K562 (cell line): ENCODE results near the gene C1orf174. TPM values are rescaled to one million over a fixed set of nuclear protein-coding genes. Genes with fewer than 3 reads are reported as not detected.

Source experiments
- ATAC-seq: fragments of 200-7000 bp; cut with Tn5 transposase; 3 replicates; pipeline ENCODE4 v1.9.1; 2020; ENCODE audit warnings: moderate library complexity
- BruUV-seq: library from RNA; stranded (reverse); fragments of 400-500 nt; replicated peaks from 2 replicates; lab custom pipeline; 2021; lab: Mats Ljungman, UMichigan
- CTCF ChIA-PET: fragments of 300-600 bp; formaldehyde crosslinking; extraction: SDS; loops from one replicate; lab custom pipeline; 2021; ENCODE audit warnings: low intra/inter-chr PET ratio; lab: Yijun Ruan, JAX
- POLR2A ChIA-PET: fragments of 300-600, 350-650 bp; sonication (Branson Sonifier 250); formaldehyde crosslinking; extraction: SDS; loops from one replicate; lab custom pipeline; 2021; ENCODE audit warnings: antibody characterized with exemption, inconsistent platforms; lab: Yijun Ruan, JAX
- DNase-seq, 4 experiments: peaks; one replicate each; pipeline versions ENCODE4 v3.0.0 to v3.0.0-alpha.2; 2011 to 2018; ENCODE audit warnings: low spot score in 3 of 4, mixed read lengths in 3 of 4; ENCODE audit errors: extremely low read depth in 1 of 4
- FAIRE-seq: peaks from 2 replicates; lab custom pipeline; 2011; peaks lifted over from hg19 to GRCh38; lab: Jason Lieb, UNC
- H2AFZ ChIP-seq: 2 replicates; pipeline ENCODE4 v1.6.0; 2011; ENCODE audit warnings: low read depth, low read length, control low read depth, inconsistent platforms
- H3K27ac ChIP-seq: fragments of 200-600 bp; 3 replicates; pipeline ENCODE4 v1.8.0; 2011; ENCODE audit warnings: low read depth, mild to moderate bottlenecking, control low read depth, inconsistent platforms, low read length, moderate library complexity, mixed read lengths; ENCODE audit errors: extremely low read depth
- H3K27me3 ChIP-seq, 2 experiments: fragments of 300-600 bp in 1 of 2; 2 replicates in 1 of 2; 3 replicates in 1 of 2; pipeline versions ENCODE4 v1.6.0 to v1.8.0; 2011; ENCODE audit warnings: inconsistent platforms in 2 of 2, low read length in 2 of 2, mild to moderate bottlenecking in 1 of 2, mixed read lengths in 1 of 2, moderate library complexity in 1 of 2; ENCODE audit not compliant: control insufficient read depth in 2 of 2, insufficient read depth in 2 of 2
- H3K36me3 ChIP-seq: fragments of 300-600 bp; 3 replicates; pipeline ENCODE4 v1.8.0; 2011; ENCODE audit warnings: mild to moderate bottlenecking, low read length, inconsistent platforms; ENCODE audit not compliant: control insufficient read depth, insufficient read depth
- H3K4me1 ChIP-seq, 2 experiments: fragments of 200-600 bp in 1 of 2; replicated peaks in 1 of 2; 2 replicates in 1 of 2; 3 replicates in 1 of 2; pipeline versions ENCODE4 v1.5.1 to v1.8.0; 2011; ENCODE audit warnings: inconsistent platforms in 2 of 2, low read length in 2 of 2, mild to moderate bottlenecking in 1 of 2, mixed read lengths in 1 of 2, moderate library complexity in 1 of 2; ENCODE audit not compliant: control insufficient read depth in 2 of 2, insufficient read depth in 2 of 2
- H3K4me2 ChIP-seq: 2 replicates; pipeline ENCODE4 v1.6.1; 2011; ENCODE audit warnings: low read length, control low read depth, inconsistent platforms, mixed read lengths; ENCODE audit not compliant: insufficient read depth
- H3K4me3 ChIP-seq: fragments of 200-600 bp; sonication (generic), shearing (Covaris generic); 2 replicates; pipeline ENCODE4 v1.5.1; 2016; ENCODE audit warnings: control low read depth, inconsistent platforms
- H3K79me2 ChIP-seq: fragments of 200-600 bp; 3 replicates; pipeline ENCODE4 v1.8.0; 2011; ENCODE audit warnings: low read length, inconsistent platforms; ENCODE audit not compliant: control insufficient read depth, insufficient read depth
- H3K9ac ChIP-seq, 2 experiments: 2 replicates each; pipeline versions ENCODE4 v1.6.0 to v1.6.1; 2011; ENCODE audit warnings: low read depth in 2 of 2, low read length in 2 of 2, control low read depth in 1 of 2, inconsistent platforms in 1 of 2, mild to moderate bottlenecking in 1 of 2, mixed read lengths in 1 of 2; ENCODE audit not compliant: insufficient read depth in 1 of 2
- H3K9me1 ChIP-seq: one replicate; pipeline ENCODE4 v1.6.0; 2011; ENCODE audit warnings: inconsistent platforms, mild to moderate bottlenecking, low read length, moderate library complexity; ENCODE audit not compliant: control insufficient read depth, insufficient read depth
- H3K9me3 ChIP-seq: replicated peaks from 2 replicates; pipeline ENCODE4 v1.5.1; 2011; ENCODE audit warnings: low read depth, low read length, inconsistent platforms; ENCODE audit not compliant: control insufficient read depth, insufficient read depth
- H4K20me1 ChIP-seq: replicated peaks from 2 replicates; pipeline ENCODE4 v1.6.1; 2011; ENCODE audit warnings: low read length, inconsistent platforms, mixed read lengths; ENCODE audit not compliant: control insufficient read depth, insufficient read depth
- CXXC5 ChIP-seq: fragments of 250-450 bp; sonication (Bioruptor Pico); IDR thresholded peaks from 2 replicates; pipeline ENCODE4 v1.8.0; 2022; ENCODE audit warnings: inconsistent platforms, mild to moderate bottlenecking, moderate library complexity
- FOXM1 ChIP-seq, 2 experiments: fragments of 450-650 bp in 1 of 2; sonication (generic) in 1 of 2; formaldehyde crosslinking in 1 of 2; IDR thresholded peaks; 2 replicates each; pipeline versions ENCODE4 v1.6.1 to v1.9.0; 2017 to 2022; ENCODE audit warnings: low read depth in 2 of 2, mild to moderate bottlenecking in 2 of 2, missing genetic modification reagents in 1 of 2, moderate library complexity in 1 of 2
- MCM2 ChIP-seq: fragments of 450-650 bp; IDR thresholded peaks from 2 replicates; pipeline ENCODE4 v1.6.1; 2017; ENCODE audit warnings: low read depth, mild to moderate bottlenecking
- NEUROD1 ChIP-seq: fragments of 150-350 bp; IDR thresholded peaks from 2 replicates; pipeline ENCODE4 v1.6.1; 2014; ENCODE audit warnings: borderline replicate concordance, low read length, low read depth; ENCODE audit not compliant: partially characterized antibody
- NR3C1 ChIP-seq: sonication (generic); formaldehyde crosslinking; IDR thresholded peaks from 2 replicates; pipeline ENCODE4 v1.8.1; 2022; ENCODE audit warnings: missing genetic modification reagents
- SMAD4 ChIP-seq: fragments of 250-450 bp; sonication (Bioruptor Pico); conservative IDR thresholded peaks from 2 replicates; pipeline ENCODE4 v1.8.0; 2021; ENCODE audit warnings: inconsistent platforms, mild to moderate bottlenecking, moderate library complexity
- ZNF263 ChIP-seq: sonication (generic); formaldehyde crosslinking; IDR thresholded peaks from 2 replicates; pipeline ENCODE4 v1.8.0; 2022; ENCODE audit warnings: mild to moderate bottlenecking, missing genetic modification reagents, borderline replicate concordance
- ZNF354B ChIP-seq: fragments of 250-450 bp; sonication (Bioruptor Pico); IDR thresholded peaks from 2 replicates; pipeline ENCODE4 v1.4.0; 2020
- ZNF408 ChIP-seq: fragments of 250-450 bp; sonication (Bioruptor Pico); IDR thresholded peaks from 2 replicates; pipeline ENCODE4 v1.4.0; 2020; ENCODE audit warnings: low read depth, mild to moderate bottlenecking, moderate library complexity
- ZNF431 ChIP-seq: sonication (generic); formaldehyde crosslinking; IDR thresholded peaks from 2 replicates; pipeline ENCODE4 v1.8.0; 2022; ENCODE audit warnings: mild to moderate bottlenecking, missing genetic modification reagents
- ZNF512 ChIP-seq: IDR thresholded peaks from 2 replicates; pipeline ENCODE4 v1.6.1; 2016; ENCODE audit warnings: missing genetic modification characterization, missing compliant biosample characterization
- ZNF584 ChIP-seq: fragments of 200-800 bp; sonication (Bioruptor generic); IDR thresholded peaks from 2 replicates; pipeline ENCODE4 v1.6.1; 2016; ENCODE audit warnings: low read depth, mild to moderate bottlenecking, missing genetic modification characterization, missing compliant biosample characterization
- ZNF639 ChIP-seq, 2 experiments: fragments of 200-800 bp in 1 of 2; sonication (Bioruptor generic) in 1 of 2; sonication (generic) in 1 of 2; formaldehyde crosslinking in 1 of 2; IDR thresholded peaks in 1 of 2; conservative IDR thresholded peaks in 1 of 2; 2 replicates each; pipeline versions ENCODE4 v1.5.0 to v1.6.1; 2016 to 2020; ENCODE audit warnings: missing compliant biosample characterization in 1 of 2, missing genetic modification characterization in 1 of 2, missing genetic modification reagents in 1 of 2
- ZNF644 ChIP-seq: fragments of 200-800 bp; sonication (Bioruptor generic); IDR thresholded peaks from 2 replicates; pipeline ENCODE4 v1.6.1; 2016; ENCODE audit warnings: low read depth, missing genetic modification characterization, missing compliant biosample characterization
- ZNF77 ChIP-seq: fragments of 250-450 bp; sonication (Bioruptor Pico); IDR thresholded peaks from 2 replicates; pipeline ENCODE4 v1.5.0; 2020
- ZNF778 ChIP-seq: fragments of 450-650 bp; formaldehyde crosslinking; IDR thresholded peaks from 2 replicates; pipeline ENCODE4 v1.4.0; 2020; ENCODE audit warnings: mild to moderate bottlenecking, moderate library complexity
- WGBS: fragments of 100-300 bp; shearing (Covaris generic); methylation state at CpG from one replicate; pipeline ENCODE4 v1.1.6; 2016; ENCODE audit warnings: low coverage, mixed read lengths; ENCODE audit not compliant: insufficient coverage; ENCODE audit errors: missing lambda C conversion rate; 5-methylcytosine and 5-hydroxymethylcytosine counted together
- in situ Hi-C: fragments of 300-500 bp; cut with MboI; formaldehyde crosslinking; loops from 4 replicates; pipeline ENCODE4 v1.15.0; 2018; ENCODE audit warnings: inconsistent platforms, mixed read lengths
- intact Hi-C: fragments of 100-400 bp; cut with micrococcal nuclease; formaldehyde crosslinking; loops from 2 replicates; pipeline ENCODE4 v1.14.2; 2022
- polyA plus RNA-seq, 8 experiments: library from polyadenylated mRNA; depleted of rRNA in 4 of 8; stranded (reverse) in 5 of 8; unstranded in 3 of 8; fragments of >200 nt; fragmentation: Nextera tagmentation in 2 of 8; fragmentation: Illumina TruSeq in 1 of 8; extraction: Ambion mirVana in 2 of 8; extraction: Trizol in 1 of 8; gene quantifications; 2 replicates each; pipeline versions ENCODE4 v1.2.1 to v1.2.3, GENCODE V29; 2011 to 2014; ENCODE audit warnings: inconsistent platforms in 1 of 8, missing spikeins in 1 of 8
- total RNA-seq, 7 experiments: library from RNA; depleted of rRNA in 6 of 7; stranded (reverse); fragments of >200 nt in 6 of 7; fragmentation: Illumina TruSeq in 2 of 7; extraction: Trizol in 2 of 7; gene quantifications; 2 replicates each; pipeline versions ENCODE4 v1.2.1 to v1.2.3, GENCODE V29; 2011 to 2021; ENCODE audit warnings: low replicate concordance in 1 of 7

The C1orf174 gene
- total and polyA plus RNA-seq, 9 of the 15 experiments (the other 6 are each of a cell fraction or from before 2014, with no cell fraction given), result 38.5 to 64.9 (median 45.4) TPM

GRCh38 chr1:3864884-3865283 is 35.2 kb downstream of the C1orf174 start:
- H3K79me2 ChIP-seq, result no peaks in the 10 kb centered on the region
- ChIA-PET POLR2A (interaction anchor here (0.6 to 0.8 kb wide), 3 partner anchors 8 to 91 kb away, joined by 3 read pairs; partner anchors contain the start of genes CEP104 and DFFB), CTCF (no interaction called here)
- ATAC-seq (no peak), DNase-seq (no peak), FAIRE-seq (no peak)
- TF ChIP-seq ZNF639 (CRISPR knock-in tag; conservative IDR thresholded peaks at IDR 0.05 in 1 of 2, IDR thresholded peaks at IDR 0.05 in 1 of 2) (no peak), ZNF431 (no peak), MCM2 (no peak), ZNF512 (tag) (no peak), SMAD4 (CRISPR knock-in tag) (no peak), CXXC5 (CRISPR knock-in tag) (no peak), ZNF778 (CRISPR knock-in tag) (no peak), FOXM1 (IDR thresholded peaks at IDR 0.05; ENCODE audit: low read depth) (no peak), FOXM1 (CRISPR knock-in tag; IDR thresholded peaks at IDR 0.05; ENCODE audit: low read depth) (no peak), ZNF77 (CRISPR knock-in tag) (no peak), ZNF644 (tag) (no peak), ZNF263 (CRISPR knock-in tag) (no peak), NR3C1 (CRISPR knock-in tag) (no peak), ZNF408 (no peak), NEUROD1 (no peak), ZNF584 (CRISPR knock-in tag) (no peak), ZNF354B (CRISPR knock-in tag) (no peak)
- H3K4me3 ChIP-seq, result no peak overlapping the region
- in situ Hi-C loops (no loop called here), intact Hi-C loops (no loop called here)
- peaks cover 12 to 21% of the 10 kb centered on the region in 2 experiments; a peak in 4 of 5 replicates for H3K4me1 ChIP-seq
- H2AFZ ChIP-seq, result no peak overlapping the region
- H3K27ac ChIP-seq, result no peak overlapping the region
- no peaks in the 10 kb centered on the region for H4K20me1 ChIP-seq
- no peak overlapping the region for H3K4me2 ChIP-seq
- no peak overlapping the region for H3K9ac ChIP-seq
- H3K27me3 ChIP-seq, result no peaks in the 10 kb centered on the region
- 0 out of 2 replicates have a peak, but pooled peaks cover 2% of the 10 kb centered on the region for H3K9me3 ChIP-seq
- 94% methylated on average over 6 of the region's 6 CpGs for WGBS
- no TSS peak for BruUV-seq
- peaks cover 28% of the 10 kb centered on the region for H3K36me3 ChIP-seq
- H3K9me1 ChIP-seq, result no peaks in the 10 kb centered on the region
